ENCODE measurements around the gene TWIST2. TPM values are rescaled to one million over a fixed set of nuclear protein-coding genes. Genes with fewer than 3 reads are reported as not detected.

The TWIST2 gene
- total RNA-seq, 1 donor from 2014 or later = 18.6 TPM

GRCh38 chr2:238865015-238865719 is 17.3 kb downstream of the TWIST2 start:
- no peaks in the 10 kb centered on the region for H3K27me3 Mint-ChIP-seq (ENCODE audit: low read depth)
- H3K4me1 Mint-ChIP-seq = peaks cover 29% of the 10 kb centered on the region
- DNase-seq (ENCODE audit: low spot score in 2 of 2, unreplicated experiment in 2 of 2) = no peak
- no peak for TF ChIP-seq CTCF (IDR thresholded peaks at IDR 0.05; ENCODE audit: unreplicated experiment)
- no peaks in the 10 kb centered on the region for H3K36me3 Mint-ChIP-seq
- peak overlapping the region; percentile 21 for H3K27ac Mint-ChIP-seq
- H3K4me3 Mint-ChIP-seq = no peak overlapping the region
- H3K9me3 Mint-ChIP-seq = no peaks in the 10 kb centered on the region

GRCh38 chr2:238865744-238866355 is 18.0 kb downstream of the TWIST2 start:
- H3K4me3 Mint-ChIP-seq = no peak overlapping the region
- H3K9me3 Mint-ChIP-seq = no peaks in the 10 kb centered on the region
- peak overlapping the region; percentile 4 for H3K27ac Mint-ChIP-seq
- no peaks in the 10 kb centered on the region for H3K27me3 Mint-ChIP-seq (ENCODE audit: low read depth)
- DNase-seq (ENCODE audit: low spot score in 2 of 2, unreplicated experiment in 2 of 2) = no peak
- H3K4me1 Mint-ChIP-seq = peaks cover 29% of the 10 kb centered on the region
- no peaks in the 10 kb centered on the region for H3K36me3 Mint-ChIP-seq
- no peak for TF ChIP-seq CTCF (IDR thresholded peaks at IDR 0.05; ENCODE audit: unreplicated experiment)

GRCh38 chr2:238866656-238867277 is 18.9 kb downstream of the TWIST2 start:
- H3K27me3 Mint-ChIP-seq (ENCODE audit: low read depth) = no peaks in the 10 kb centered on the region
- TF ChIP-seq CTCF (IDR thresholded peaks at IDR 0.05; ENCODE audit: unreplicated experiment) = no peak
- H3K9me3 Mint-ChIP-seq = no peaks in the 10 kb centered on the region
- peak overlapping the region; percentile 72 for H3K27ac Mint-ChIP-seq
- H3K36me3 Mint-ChIP-seq = no peaks in the 10 kb centered on the region
- DNase-seq (ENCODE audit: low spot score in 2 of 2, unreplicated experiment in 2 of 2) = no peak
- H3K4me1 Mint-ChIP-seq = peaks cover 29% of the 10 kb centered on the region
- H3K4me3 Mint-ChIP-seq = no peak overlapping the region

GRCh38 chr2:238868067-238868524 is 20.2 kb downstream of the TWIST2 start:
- peaks cover 29% of the 10 kb centered on the region for H3K4me1 Mint-ChIP-seq
- H3K4me3 Mint-ChIP-seq = no peak overlapping the region

More at GRCh38 chr2:238868067-238868524, 20.2 kb downstream of the TWIST2 start:
- no peaks in the 10 kb centered on the region for H3K27me3 Mint-ChIP-seq (ENCODE audit: low read depth)
- H3K27ac Mint-ChIP-seq = no peak overlapping the region
- no peaks in the 10 kb centered on the region for H3K36me3 Mint-ChIP-seq
- H3K9me3 Mint-ChIP-seq = no peaks in the 10 kb centered on the region
- no peak for TF ChIP-seq CTCF (IDR thresholded peaks at IDR 0.05; ENCODE audit: unreplicated experiment)
- no peak for DNase-seq (ENCODE audit: low spot score in 2 of 2, unreplicated experiment in 2 of 2)
